HG03460 (cell line): ENCODE data around the gene CXCL12.

ENCODE experiments used
- ATAC-seq: cut with Tn5 transposase; IDR thresholded peaks from one replicate; pipeline ENCODE4 v1.9.1; 2021; ENCODE audit not compliant: unreplicated experiment

CXCL12 gene

GRCh38 chr10:44364566-44364965, 20.3 kb downstream of the CXCL12 start:
- ATAC-seq, result no peak

GRCh38 chr10:44363716-44364115, 21.2 kb downstream of the CXCL12 start:
- ATAC-seq, result no peak

DNA sequence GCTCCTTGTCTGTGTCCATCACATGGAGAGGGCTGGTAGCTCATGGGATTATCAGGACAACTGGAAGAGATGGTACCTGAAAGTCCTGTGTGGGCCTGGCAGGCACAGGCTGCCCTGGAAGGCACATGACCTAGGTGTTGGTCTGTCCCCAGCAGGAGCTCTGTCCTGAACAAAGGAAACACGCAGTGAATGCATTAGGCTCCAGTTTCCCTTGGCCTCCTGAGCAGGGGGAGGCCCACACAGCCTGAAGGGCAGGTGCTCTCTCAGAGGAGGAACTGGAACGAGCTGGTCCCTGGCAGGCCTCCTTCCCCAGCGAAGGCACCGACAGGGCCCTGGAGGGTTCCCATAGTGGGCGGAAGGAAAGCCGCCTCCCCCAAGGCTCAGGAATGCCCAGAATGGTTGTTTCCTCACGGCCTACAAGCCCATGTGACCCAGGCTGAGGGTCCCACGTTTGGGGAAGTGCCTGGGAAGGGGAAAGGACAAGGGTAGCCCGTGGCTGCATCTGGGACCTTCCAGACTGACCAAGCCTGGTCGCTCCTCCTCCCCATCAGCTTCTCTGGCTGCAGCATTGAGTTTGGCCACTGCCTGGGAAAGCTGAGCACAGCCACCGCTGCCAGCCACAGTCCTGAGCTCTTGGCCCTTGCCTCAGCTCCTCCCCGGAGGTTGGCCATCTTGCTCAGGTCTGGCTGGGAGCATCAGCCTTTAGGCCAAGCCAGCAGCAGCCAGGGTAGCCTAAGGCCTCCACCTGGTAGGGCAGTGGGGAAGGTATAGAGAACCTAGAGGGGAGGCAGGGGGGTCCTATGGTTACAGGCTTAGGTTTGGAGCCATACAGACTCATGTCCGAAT, 21.8 kb downstream of the CXCL12 start:
- ATAC-seq, result no peak

- ATAC-seq, result no peak
Measured at GRCh38 chr10:44361109-44361508, 23.8 kb downstream of the CXCL12 start.

DNA sequence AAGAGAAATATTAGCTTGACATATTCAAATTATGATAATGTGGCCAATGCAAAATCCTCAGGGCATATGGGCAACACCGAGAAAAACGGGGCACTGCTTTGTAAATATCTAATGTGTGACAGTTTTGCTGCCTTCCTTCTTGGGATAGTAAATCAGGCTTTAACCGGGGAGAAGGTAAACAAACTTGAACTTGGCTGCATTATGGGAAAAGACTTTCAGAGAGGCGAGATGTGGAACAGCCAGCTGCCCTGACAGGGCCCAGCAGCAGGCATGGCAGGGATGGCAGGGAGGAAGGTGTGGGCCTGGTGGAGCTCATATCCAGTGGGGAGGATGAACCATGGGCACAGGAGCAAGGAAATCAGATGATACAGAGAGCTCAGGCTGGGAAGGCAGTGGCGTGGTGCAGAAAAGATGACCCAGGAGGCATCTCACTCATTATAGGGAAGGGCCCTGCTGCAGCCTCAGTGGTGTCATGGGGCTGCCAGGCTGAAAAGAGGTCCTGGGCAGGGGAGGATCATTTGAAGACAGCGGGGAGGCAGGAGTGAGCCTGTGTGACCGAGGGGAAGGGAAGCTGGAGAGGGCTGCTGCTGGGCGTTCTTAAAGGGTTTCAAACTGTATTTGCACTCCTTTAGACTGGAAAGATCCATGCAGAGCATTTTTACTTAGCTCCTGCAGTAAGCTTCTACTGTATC, 26.7 kb downstream of the CXCL12 start:
- no peak for ATAC-seq

- no peak for ATAC-seq
Measured at GRCh38 chr10:44357023-44357540, 27.8 kb downstream of the CXCL12 start.

DNA sequence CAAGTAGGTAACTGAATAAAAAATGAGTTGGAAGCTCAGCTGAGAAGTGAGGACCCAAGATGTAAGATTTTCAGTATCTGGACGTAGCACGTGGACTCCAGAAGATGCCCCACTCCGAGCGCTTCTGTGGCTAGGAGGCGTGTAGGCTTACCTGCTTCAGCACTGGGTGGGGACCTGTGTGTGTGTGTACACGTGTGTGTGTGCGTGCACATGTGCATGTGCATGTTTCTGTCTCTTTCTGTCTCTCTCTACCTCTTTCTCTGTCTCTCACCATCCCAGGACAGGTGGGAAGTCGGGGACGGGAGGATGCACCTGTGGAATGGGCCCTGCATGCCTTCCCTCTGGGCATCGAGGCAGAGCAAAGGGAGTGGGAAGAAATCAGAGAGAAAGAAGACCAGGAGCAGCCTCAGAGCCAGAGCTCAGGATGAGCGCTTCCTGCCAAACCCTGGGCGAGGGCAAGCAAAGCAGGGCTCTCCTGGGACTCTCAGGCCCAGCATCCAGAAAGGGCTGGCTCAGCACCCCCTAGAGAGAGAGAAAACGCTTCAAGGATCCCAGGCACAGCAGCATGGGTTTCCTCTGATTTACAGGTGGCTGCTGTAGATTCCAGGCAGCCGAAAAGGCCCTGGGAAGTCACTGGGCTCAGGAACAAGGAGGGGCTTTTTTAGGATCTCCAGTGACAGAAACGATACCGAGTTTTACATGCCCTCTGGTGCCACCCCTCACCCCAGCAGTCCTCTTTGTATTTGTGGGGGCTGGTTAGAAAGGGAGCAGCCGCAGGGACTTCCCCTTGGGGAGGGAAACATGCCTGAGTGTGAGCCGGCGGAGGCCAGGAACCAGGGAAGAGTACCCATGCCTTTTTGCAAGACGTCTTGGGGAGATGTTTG, 28.5 kb downstream of the CXCL12 start:
- no peak for ATAC-seq

- no peak for ATAC-seq
Measured at GRCh38 chr10:44355630-44356029, 29.3 kb downstream of the CXCL12 start.

- no peak for ATAC-seq
Measured at GRCh38 chr10:44354771-44355170, 30.1 kb downstream of the CXCL12 start.

GRCh38 chr10:44353721-44354120, 31.2 kb downstream of the CXCL12 start:
- no peak for ATAC-seq

- ATAC-seq, result no peak
Measured at GRCh38 chr10:44353128-44353390, 31.8 kb downstream of the CXCL12 start.

DNA sequence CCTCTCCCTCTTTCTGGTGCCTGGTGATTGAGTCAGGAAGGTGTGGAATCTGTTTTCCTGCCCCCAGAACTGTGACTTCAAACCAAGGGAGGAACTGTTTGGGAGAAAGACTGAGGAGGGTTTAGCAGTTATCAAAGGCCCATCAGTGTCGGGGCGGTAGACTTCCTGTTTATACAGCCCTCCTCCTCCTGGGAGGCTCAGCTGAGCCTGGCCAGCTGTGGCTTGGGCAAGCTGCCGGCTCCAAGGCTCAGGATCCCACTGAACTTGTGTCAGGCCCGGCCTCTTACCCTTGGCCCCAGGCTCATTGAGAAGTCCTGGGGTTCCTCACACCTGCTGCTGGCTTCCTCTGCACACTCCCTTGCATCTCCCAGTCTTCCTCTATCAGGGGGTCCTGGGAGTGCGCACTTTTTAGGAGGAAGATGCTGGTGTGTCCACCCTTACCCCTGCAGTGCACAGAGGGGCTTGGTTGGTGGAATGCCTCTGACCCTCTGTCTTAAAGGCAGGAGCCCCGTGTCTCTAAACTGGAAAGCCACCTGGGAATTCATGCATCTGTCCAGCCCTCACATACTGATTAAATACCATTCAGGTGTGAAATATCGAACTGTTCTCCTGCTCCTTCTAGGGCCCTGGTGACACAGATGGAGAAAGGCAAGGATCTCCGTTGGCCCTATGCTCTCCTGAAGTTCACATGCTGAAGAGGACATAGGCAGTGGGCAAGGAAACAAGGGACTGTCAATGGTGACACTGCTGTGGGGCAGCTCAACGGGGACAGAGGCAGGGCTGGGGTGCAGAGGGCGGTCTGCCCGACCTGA, 32.4 kb downstream of the CXCL12 start:
- ATAC-seq, result no peak

- no peak for ATAC-seq
Measured at GRCh38 chr10:44348496-44348895, 36.4 kb downstream of the CXCL12 start.

GRCh38 chr10:44347609-44348400, 37.1 kb downstream of the CXCL12 start:
- ATAC-seq, result no peak

- ATAC-seq, result no peak
Measured at GRCh38 chr10:44344727-44345126, 40.2 kb downstream of the CXCL12 start.

DNA sequence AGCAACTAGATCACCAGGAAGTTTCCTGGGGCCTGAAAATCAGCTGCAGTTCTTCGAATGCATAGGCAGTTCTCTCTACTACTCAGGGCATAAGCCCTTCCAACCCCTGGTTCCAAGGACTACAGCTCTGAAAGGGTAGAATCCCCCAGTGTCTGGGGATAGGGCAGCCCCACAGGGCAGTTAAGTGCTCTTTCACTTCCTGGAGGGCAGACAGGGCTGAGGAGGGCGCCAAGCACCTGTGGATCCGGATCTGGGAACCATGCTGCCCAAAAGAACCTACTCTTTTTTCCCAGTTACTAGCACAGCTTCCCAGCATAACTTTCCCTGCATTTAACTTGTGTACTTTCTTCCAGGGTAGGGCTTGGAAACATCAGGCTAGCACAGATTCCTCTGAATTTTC, 41.1 kb downstream of the CXCL12 start:
- ATAC-seq, result no peak

DNA sequence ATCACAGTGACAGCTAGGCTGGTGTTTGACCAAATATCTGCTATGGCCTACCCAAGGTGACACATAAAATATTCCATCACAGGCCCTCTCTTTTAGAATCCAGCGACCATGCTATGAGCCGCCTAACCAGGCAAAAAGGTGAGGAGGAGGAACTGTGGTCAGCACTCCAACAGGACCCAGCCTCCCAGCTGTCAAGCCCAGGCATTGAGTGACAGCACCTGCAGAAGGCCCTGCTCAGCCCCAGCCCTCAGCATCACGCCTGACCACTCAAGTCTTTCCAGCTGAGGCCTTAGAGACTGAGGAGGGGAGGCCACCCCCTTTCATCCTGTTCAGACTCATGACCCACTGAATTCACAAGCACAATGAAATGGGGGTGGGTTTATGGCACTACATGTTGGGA, 43.0 kb downstream of the CXCL12 start:
- ATAC-seq, result no peak

- ATAC-seq, result no peak
Measured at GRCh38 chr10:44340557-44340956, 44.3 kb downstream of the CXCL12 start.

DNA sequence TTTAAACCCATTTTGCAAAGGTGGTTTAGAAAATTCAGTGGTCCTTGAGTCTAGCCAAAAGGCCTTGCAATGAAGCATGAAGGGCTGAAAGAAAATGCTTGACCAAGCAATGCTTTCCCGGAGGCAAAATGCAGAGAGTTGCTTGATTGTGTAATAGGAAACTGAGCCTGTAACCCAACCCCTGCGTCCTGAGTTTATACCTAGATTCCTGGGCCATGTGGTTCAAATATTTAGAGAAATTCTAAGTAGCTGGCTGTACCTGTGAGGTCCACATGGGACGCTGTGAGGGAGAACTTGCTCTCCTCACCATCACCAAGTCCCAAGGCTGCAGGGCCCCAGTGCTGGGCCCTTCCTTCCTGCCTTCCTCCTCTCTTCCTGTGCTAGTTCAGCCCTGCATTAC, 45.7 kb downstream of the CXCL12 start:
- ATAC-seq, result no peak

GRCh38 chr10:44337081-44337480, 47.8 kb downstream of the CXCL12 start:
- no peak for ATAC-seq
